ENCODE data around the gene FAM117A.

DNA sequence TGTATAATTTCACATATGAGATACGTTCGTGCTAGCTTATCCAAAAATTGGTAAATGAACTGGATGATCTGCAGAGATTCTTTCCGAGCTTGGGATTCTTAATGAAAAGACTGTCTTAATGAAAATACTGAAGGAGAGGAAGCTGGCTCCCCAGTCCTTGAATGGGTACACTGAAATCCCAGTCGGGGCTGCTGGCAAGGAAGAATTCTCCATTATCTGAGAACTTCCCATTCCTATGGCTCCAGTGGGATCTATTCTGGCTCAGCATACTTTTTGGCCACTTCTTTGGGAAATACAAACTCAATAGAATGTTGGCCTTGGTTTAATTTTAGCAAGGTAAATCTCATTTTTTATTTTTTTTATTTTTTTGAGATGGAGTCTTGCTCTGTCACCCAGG, 32.5 kb downstream of the FAM117A start:
- TF ChIP-seq, protein P1, sequence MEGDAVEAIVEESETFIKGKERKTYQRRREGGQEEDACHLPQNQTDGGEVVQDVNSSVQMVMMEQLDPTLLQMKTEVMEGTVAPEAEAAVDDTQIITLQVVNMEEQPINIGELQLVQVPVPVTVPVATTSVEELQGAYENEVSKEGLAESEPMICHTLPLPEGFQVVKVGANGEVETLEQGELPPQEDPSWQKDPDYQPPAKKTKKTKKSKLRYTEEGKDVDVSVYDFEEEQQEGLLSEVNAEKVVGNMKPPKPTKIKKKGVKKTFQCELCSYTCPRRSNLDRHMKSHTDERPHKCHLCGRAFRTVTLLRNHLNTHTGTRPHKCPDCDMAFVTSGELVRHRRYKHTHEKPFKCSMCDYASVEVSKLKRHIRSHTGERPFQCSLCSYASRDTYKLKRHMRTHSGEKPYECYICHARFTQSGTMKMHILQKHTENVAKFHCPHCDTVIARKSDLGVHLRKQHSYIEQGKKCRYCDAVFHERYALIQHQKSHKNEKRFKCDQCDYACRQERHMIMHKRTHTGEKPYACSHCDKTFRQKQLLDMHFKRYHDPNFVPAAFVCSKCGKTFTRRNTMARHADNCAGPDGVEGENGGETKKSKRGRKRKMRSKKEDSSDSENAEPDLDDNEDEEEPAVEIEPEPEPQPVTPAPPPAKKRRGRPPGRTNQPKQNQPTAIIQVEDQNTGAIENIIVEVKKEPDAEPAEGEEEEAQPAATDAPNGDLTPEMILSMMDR (conservative IDR thresholded peaks at IDR 0.05 in 1 of 2, IDR thresholded peaks at IDR 0.05 in 1 of 2; ENCODE audit: extremely low read depth in 1 of 2, insufficient read depth in 1 of 2, low read depth in 1 of 2, low read length in 2 of 2): no peak
- TF ChIP-seq EZH2 (IDR thresholded peaks at IDR 0.05; ENCODE audit: borderline replicate concordance, low read length): no peak
